DMS53 (cell line): ENCODE data around the gene TTLL11.
"Not testable (repeated sequence)": the region's sequence is repeated elsewhere in the genome, so short reads cannot be mapped to it uniquely, and the experiment has no call there.

Experiments used
- DNase-seq: peaks from one replicate; lab custom pipeline; 2025; lab: John Stamatoyannopoulos, UW

TTLL11 gene

GRCh38 chr9:122085260-122085659 is 7.8 kb downstream of the TTLL11 start:
- no peak for DNase-seq

DNA sequence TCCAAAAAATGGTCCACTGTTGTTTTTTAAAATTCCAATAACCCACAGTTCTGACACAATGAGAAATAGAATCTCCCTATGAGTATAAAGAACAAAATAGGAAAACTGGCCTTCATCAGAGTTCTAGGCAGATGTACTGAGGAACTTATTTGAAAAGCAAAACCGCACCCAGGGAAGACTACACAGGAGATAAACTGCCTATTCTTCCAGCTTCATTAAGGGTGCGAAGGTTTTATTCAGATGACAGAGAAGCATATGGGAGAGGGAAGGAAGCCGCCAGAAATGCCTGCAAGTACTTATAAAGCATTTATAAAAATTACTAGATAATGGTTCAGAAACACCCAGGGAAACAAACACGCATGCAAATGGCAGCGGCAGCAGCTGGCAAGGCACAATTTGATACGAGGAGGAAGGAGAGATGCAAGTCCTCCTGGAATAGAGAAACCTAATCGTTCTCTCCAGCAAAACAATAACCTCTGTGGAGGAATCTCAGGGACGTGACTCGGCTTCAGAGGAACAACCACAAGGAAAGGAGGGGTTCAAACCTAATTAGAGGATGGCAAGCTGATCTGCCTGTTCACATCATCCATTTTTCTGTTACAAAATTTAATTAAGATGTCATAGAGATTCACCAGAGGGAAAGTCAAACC is 9.0 kb downstream of the TTLL11 start:
- no peak for DNase-seq

- peak; percentile 45 for DNase-seq
Measured at GRCh38 chr9:122080986-122081385, 12.1 kb downstream of the TTLL11 start.

GRCh38 chr9:122078557-122078956 is 14.6 kb downstream of the TTLL11 start:
- no peak for DNase-seq

GRCh38 chr9:122076773-122077172 is 16.3 kb downstream of the TTLL11 start:
- DNase-seq, result no peak

- no peak for DNase-seq
Measured at GRCh38 chr9:122076117-122076516, 17.0 kb downstream of the TTLL11 start.

- DNase-seq, result no peak
Measured at GRCh38 chr9:122075135-122076030, 17.7 kb downstream of the TTLL11 start.

DNA sequence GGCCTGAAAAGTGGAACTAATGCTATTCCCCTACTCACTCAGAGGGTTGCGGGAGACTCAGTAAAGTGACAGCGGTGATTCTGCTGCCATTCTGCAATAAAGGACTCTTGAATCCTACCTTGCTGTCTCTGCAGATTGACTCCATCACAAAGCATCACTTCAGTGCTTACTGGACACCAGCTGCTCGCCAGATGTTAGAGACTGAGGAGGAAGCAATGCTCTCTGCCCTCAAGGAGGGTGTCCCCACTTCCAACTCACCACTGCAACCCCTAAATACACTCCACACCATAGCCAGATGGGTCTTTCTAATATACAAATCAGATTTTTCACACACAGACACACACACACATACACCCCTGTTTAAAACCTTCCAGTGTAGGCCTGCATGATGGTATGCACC is 21.4 kb downstream of the TTLL11 start:
- no peak for DNase-seq

DNA sequence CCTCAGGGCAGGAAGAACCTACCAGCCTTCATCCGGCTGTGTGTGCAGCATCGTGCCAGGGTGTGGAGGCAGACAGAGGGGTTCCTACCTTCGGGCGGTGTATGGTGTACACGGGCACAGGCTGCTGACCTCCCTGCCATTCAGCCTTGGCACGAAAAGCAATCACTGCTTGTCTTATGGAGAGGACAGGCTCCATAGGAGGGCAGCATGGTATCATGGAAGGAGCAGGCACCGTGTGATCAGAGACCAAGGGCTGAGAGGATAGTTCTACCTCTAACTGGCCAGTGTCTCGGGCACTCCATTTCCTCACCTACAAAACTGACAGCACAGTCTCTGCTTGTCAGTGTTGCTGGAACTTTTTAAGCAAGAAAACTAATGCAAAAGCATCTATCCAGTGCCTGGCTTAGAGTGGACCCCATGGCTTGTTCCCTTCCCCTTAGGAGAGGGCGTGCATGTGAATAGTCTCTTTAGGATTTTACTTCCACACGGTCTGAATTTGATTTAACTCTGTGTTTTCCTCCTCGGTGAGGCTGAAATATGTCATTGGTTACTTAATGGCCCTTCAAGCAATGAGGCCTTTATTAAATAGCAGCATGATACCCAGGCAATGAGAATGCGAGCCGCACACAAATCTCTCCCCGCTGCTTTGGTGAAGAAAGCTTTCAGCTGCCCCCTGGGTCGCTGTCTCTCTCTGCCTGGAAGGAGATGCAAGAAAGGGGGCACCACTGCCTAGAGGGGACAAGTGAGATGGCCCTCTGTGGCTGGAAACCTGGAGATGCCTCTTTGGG is 22.2 kb downstream of the TTLL11 start:
- no peak for DNase-seq

GRCh38 chr9:122066680-122067079 is 26.4 kb downstream of the TTLL11 start:
- DNase-seq, result not testable (repeated sequence)

GRCh38 chr9:122065923-122066629 is 27.0 kb downstream of the TTLL11 start:
- DNase-seq, result no peak

GRCh38 chr9:122060481-122060880 is 32.6 kb downstream of the TTLL11 start:
- no peak for DNase-seq

DNA sequence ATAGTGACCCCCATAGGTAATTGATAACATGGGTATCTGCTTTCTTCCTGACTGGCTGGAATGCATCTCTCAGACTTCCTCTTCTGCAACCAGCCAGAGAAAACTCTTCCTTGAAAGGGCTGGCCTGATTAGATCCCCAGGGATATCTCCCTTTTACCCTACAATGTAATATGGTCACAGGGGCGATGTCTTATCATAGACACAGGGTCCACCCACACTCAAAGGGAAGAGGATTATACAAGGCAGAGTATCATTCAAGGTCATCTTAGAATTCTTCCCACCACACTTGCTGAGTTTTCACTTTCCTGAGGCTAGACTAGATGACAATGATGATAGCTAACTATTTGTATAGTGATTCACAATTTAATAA is 33.2 kb downstream of the TTLL11 start:
- no peak for DNase-seq

GRCh38 chr9:122059214-122059954 is 33.7 kb downstream of the TTLL11 start:
- DNase-seq, result no peak

DNA sequence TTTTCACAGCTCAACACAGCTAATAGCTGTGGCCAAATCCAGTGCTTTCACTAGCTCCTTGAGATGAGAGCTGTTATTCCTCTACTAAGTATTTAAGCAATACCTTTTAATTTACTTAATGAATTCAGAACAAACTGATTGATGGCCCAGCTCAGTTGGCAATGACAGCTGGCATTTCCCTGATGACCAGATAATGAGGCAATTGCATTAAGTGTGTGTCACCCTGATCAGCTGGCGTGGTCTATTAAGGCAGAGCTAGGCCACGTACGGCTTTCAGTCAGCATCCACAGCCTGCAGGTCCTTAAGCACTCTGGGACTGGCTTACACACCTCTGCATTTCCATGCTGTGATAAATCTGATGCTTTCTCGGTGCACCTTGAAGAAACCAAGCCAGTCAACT is 34.4 kb downstream of the TTLL11 start:
- DNase-seq, result no peak

DNA sequence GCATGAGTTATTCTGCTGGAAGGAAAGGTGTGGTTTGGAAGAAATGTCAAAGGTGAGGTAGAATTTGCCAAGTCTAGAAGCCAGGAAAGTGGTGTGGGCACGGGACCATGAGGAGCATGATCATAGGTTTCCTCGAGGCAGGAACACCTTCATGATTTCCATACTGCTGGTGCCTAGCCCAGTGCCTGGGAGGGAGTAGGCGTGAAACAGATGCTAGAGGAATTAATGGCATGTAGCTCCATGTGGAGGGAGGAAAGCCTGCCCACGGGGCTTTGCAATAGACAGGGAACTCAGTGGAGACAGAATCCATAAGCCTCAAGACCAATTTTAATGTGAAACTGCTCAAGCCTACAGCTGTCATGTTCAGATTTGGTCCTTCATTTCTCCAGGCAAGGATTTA is 35.1 kb downstream of the TTLL11 start:
- DNase-seq, result no peak

DNA sequence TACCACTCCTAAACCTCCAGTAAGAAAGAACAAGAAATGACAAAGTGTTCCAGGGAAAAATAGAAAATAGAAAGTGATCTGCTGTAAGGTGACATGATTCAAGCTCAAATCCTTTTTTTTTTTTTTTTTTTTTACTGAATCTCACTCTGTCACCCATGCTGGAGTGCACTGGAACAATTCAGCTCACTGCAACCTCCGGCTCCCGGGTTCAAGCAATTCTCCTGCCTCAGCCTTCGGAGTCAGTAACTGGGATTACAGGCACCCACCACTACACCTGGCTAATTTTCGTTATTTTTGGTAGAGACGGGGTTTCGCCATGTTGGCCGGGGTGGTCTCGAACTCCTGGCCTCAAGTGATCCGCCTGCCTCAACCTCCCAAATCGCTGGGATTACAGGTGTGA is 35.9 kb downstream of the TTLL11 start:
- DNase-seq, result no peak

GRCh38 chr9:122056484-122056883 is 36.6 kb downstream of the TTLL11 start:
- DNase-seq, result no peak

GRCh38 chr9:122055701-122056100 is 37.4 kb downstream of the TTLL11 start:
- no peak for DNase-seq

GRCh38 chr9:122053567-122054350 is 39.3 kb downstream of the TTLL11 start:
- DNase-seq, result no peak

- no peak for DNase-seq
Measured at GRCh38 chr9:122053064-122053463, 40.0 kb downstream of the TTLL11 start.
